IMR-90 (cell line): Measurements from ENCODE around the gene TDRD12. TPM values are rescaled to one million over a fixed set of nuclear protein-coding genes. Genes with fewer than 3 reads are reported as not detected.
"Not testable (repeated sequence)": the region's sequence is repeated elsewhere in the genome, so short reads cannot be mapped to it uniquely, and the experiment has no call there.

Experiments used
- ATAC-seq: fragments of 200-7000 bp; cut with Tn5 transposase; 2 replicates; pipeline ENCODE4 v1.9.1; 2020; ENCODE audit warnings: low read depth, mild to moderate bottlenecking, moderate library complexity
- BruUV-seq: library from RNA; stranded (reverse); fragments of 400-500 nt; replicated peaks from 2 replicates; lab custom pipeline; 2021; lab: Mats Ljungman, UMichigan
- CTCF ChIA-PET: fragments of 300-600 bp; formaldehyde crosslinking; extraction: SDS; loops from one replicate; lab custom pipeline; 2021; ENCODE audit warnings: antibody characterized with exemption; lab: Yijun Ruan, JAX
- POLR2A ChIA-PET: fragments of 300-600 bp; sonication (Branson Sonifier 250); formaldehyde crosslinking; loops from one replicate; lab custom pipeline; 2022; ENCODE audit warnings: antibody characterized with exemption; ENCODE audit not compliant: unreplicated experiment; lab: Charles Lee
- DNase-seq: peaks from one replicate; pipeline ENCODE4 v3.0.0; 2013
- H2AFZ ChIP-seq: replicated peaks from 2 replicates; pipeline ENCODE3; 2013; ENCODE audit warnings: low read length, mild to moderate bottlenecking; ENCODE audit not compliant: poor library complexity
- H2AK5ac ChIP-seq: 2 replicates; pipeline ENCODE4 v1.6.1; 2013; ENCODE audit warnings: low read depth, low read length, inconsistent platforms
- H2AK9ac ChIP-seq: replicated peaks from 2 replicates; pipeline ENCODE3; 2013; ENCODE audit warnings: mild to moderate bottlenecking, low read depth, low read length, moderate library complexity; ENCODE audit not compliant: poor library complexity
- H2BK120ac ChIP-seq: 2 replicates; pipeline ENCODE4 v1.6.1; 2013; ENCODE audit warnings: low read depth, low read length, inconsistent platforms
- H2BK15ac ChIP-seq: 3 replicates; pipeline ENCODE4 v1.6.1; 2013; ENCODE audit warnings: low read depth, low read length, inconsistent platforms
- H2BK20ac ChIP-seq: 2 replicates; pipeline ENCODE4 v1.6.1; 2013; ENCODE audit warnings: low read depth, mild to moderate bottlenecking, inconsistent platforms, low read length, moderate library complexity
- H2BK5ac ChIP-seq: 2 replicates; pipeline ENCODE4 v1.6.1; 2013; ENCODE audit warnings: mild to moderate bottlenecking, low read depth, low read length, inconsistent platforms; ENCODE audit not compliant: poor library complexity, severe bottlenecking
- H3K14ac ChIP-seq: replicated peaks from 2 replicates; pipeline ENCODE4 v1.6.1; 2013; ENCODE audit warnings: low read depth, low read length, inconsistent platforms
- H3K18ac ChIP-seq: 2 replicates; pipeline ENCODE4 v1.6.1; 2013; ENCODE audit warnings: low read depth, low read length, control low read depth
- H3K23ac ChIP-seq: 2 replicates; pipeline ENCODE4 v1.6.1; 2013; ENCODE audit warnings: low read depth, low read length, inconsistent platforms
- H3K27ac ChIP-seq: 2 replicates; pipeline ENCODE4 v1.5.1; 2013; ENCODE audit warnings: mild to moderate bottlenecking, control low read depth, low read length; ENCODE audit not compliant: insufficient read depth
- H3K27me3 ChIP-seq: 2 replicates; pipeline ENCODE4 v1.6.1; 2013; ENCODE audit warnings: low read length; ENCODE audit not compliant: control insufficient read depth, insufficient read depth
- H3K36me3 ChIP-seq: 2 replicates; pipeline ENCODE4 v1.6.1; 2013; ENCODE audit warnings: low read length, mixed read lengths; ENCODE audit not compliant: control insufficient read depth, insufficient read depth
- H3K4ac ChIP-seq: 2 replicates; pipeline ENCODE4 v1.6.1; 2013; ENCODE audit warnings: low read depth, low read length, inconsistent platforms
- H3K4me1 ChIP-seq: 2 replicates; pipeline ENCODE4 v1.6.1; 2013; ENCODE audit warnings: low read length, mixed read lengths; ENCODE audit not compliant: control insufficient read depth, insufficient read depth
- H3K4me2 ChIP-seq: 2 replicates; pipeline ENCODE4 v1.6.1; 2013; ENCODE audit warnings: low read depth, mild to moderate bottlenecking, control low read depth, low read length, moderate library complexity
- H3K4me3 ChIP-seq: 2 replicates; pipeline ENCODE4 v1.5.1; 2013; ENCODE audit warnings: low read depth, mild to moderate bottlenecking, control low read depth, low read length, moderate library complexity; ENCODE audit not compliant: insufficient read depth
- H3K56ac ChIP-seq: 2 replicates; pipeline ENCODE4 v1.6.1; 2013; ENCODE audit warnings: low read length, inconsistent platforms; ENCODE audit not compliant: insufficient read depth; ENCODE audit errors: extremely low read depth
- H3K79me1 ChIP-seq, 2 experiments: 2 replicates each; pipeline ENCODE4 v1.6.1; 2013; ENCODE audit warnings: low read length in 2 of 2, inconsistent platforms in 1 of 2, low read depth in 1 of 2
- H3K9ac ChIP-seq: 2 replicates; pipeline ENCODE4 v1.6.1; 2013; ENCODE audit warnings: low read depth, low read length, control low read depth
- H3K9me1 ChIP-seq: 2 replicates; pipeline ENCODE4 v1.6.1; 2013; ENCODE audit warnings: low read length, inconsistent platforms; ENCODE audit not compliant: insufficient read depth
- H3K9me3 ChIP-seq: 2 replicates; pipeline ENCODE4 v1.6.1; 2013; ENCODE audit warnings: low read length; ENCODE audit not compliant: control insufficient read depth, insufficient read depth
- H4K20me1 ChIP-seq: 2 replicates; pipeline ENCODE4 v1.6.1; 2013; ENCODE audit warnings: low read length, inconsistent platforms; ENCODE audit not compliant: insufficient read depth
- H4K5ac ChIP-seq: 2 replicates; pipeline ENCODE4 v1.6.1; 2013; ENCODE audit warnings: mild to moderate bottlenecking, low read depth, low read length, control low read depth
- H4K8ac ChIP-seq, 2 experiments: 2 replicates each; pipeline ENCODE4 v1.6.1; 2013; ENCODE audit warnings: low read depth in 2 of 2, low read length in 2 of 2, control low read depth in 1 of 2, inconsistent platforms in 1 of 2
- H4K91ac ChIP-seq: 2 replicates; pipeline ENCODE4 v1.6.1; 2013; ENCODE audit warnings: low read depth, low read length, inconsistent platforms; ENCODE audit not compliant: insufficient read depth
- WGBS, 2 experiments: methylation state at CpG; one replicate each; pipeline versions ENCODE4 v1.1.5 to v1.1.7; 2013; ENCODE audit warnings: missing lambda C conversion rate in 2 of 2; ENCODE audit not compliant: insufficient read length in 1 of 2; ENCODE audit errors: extremely low coverage in 2 of 2; 5-methylcytosine and 5-hydroxymethylcytosine counted together
- dilution Hi-C: fragments of 300-500 bp; cut with HindIII; formaldehyde crosslinking; loops from one replicate; pipeline ENCODE4 v1.14.3; 2018; ENCODE audit warnings: low sequenced_read_pairs; ENCODE audit not compliant: unreplicated experiment
- in situ Hi-C: fragments of 300-500 bp; cut with MboI; formaldehyde crosslinking; loops from 3 replicates; pipeline ENCODE4 v1.14.3; 2019; ENCODE audit warnings: low sequenced_read_pairs, inconsistent platforms, mixed read lengths
- intact Hi-C: fragments of 100-400 bp; cut with micrococcal nuclease; formaldehyde crosslinking; loops from 2 replicates; pipeline ENCODE4 v1.10.0; 2022
- polyA plus RNA-seq, 3 experiments: library from polyadenylated mRNA; depleted of rRNA; stranded (reverse); fragments of >200 nt; gene quantifications; 2 replicates each; pipeline ENCODE4 v1.2.3, GENCODE V29; 2012; ENCODE audit warnings: low replicate concordance in 1 of 3
- total RNA-seq: library from RNA; depleted of rRNA; stranded (reverse); fragments of >200 nt; gene quantifications from 2 replicates; pipeline ENCODE4 v1.2.3, GENCODE V29; 2012

TDRD12 gene
- total and polyA plus RNA-seq, 2 of the 4 experiments (the other 2 are of a cell fraction) = under 0.01 to 0.07 TPM

- H3K18ac ChIP-seq, H4K8ac ChIP-seq, H2BK120ac ChIP-seq, in situ Hi-C loops, dilution Hi-C loops, H4K5ac ChIP-seq, H3K4me2 ChIP-seq, H3K9me1 ChIP-seq, H4K20me1 ChIP-seq, H3K9me3 ChIP-seq, H2AK9ac ChIP-seq, H3K79me1 ChIP-seq, ATAC-seq, H3K36me3 ChIP-seq, intact Hi-C loops, H2AK5ac ChIP-seq, H3K56ac ChIP-seq, H3K14ac ChIP-seq, H2BK20ac ChIP-seq, H3K27me3 ChIP-seq, H3K4me3 ChIP-seq, H2BK15ac ChIP-seq, H2BK5ac ChIP-seq, H3K4ac ChIP-seq, H3K9ac ChIP-seq, H4K91ac ChIP-seq, H2AFZ ChIP-seq, H3K4me1 ChIP-seq, BruUV-seq, H3K27ac ChIP-seq, DNase-seq, H3K23ac ChIP-seq, CTCF ChIA-PET, POLR2A ChIA-PET: not testable (repeated sequence)
- no CpG with 5 or more reads among the region's 7 CpGs for WGBS, 2 experiments
Measured at GRCh38 chr19:32832825-32833224, 113.3 kb downstream of the TDRD12 start.

DNA sequence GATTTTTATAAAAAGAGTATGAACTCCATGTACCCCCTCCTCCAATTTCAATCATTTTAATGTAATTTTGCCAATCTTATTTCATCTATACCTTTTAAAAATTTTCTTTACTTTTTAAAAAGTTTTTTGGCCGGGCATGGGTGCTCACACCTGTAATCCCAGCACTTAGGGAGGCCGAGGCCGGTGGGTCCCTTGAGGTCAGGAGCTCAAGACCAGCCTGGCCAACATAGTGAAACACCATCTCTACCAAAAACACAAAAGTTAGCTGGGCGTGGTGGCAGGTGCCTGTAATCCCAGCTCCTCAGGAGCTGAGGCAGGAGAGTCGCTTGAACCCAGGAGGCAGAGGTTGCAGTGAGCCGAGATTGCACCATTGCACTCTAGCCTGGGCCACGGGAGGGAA, 113.8 kb downstream of the TDRD12 start:
- H3K4me3 ChIP-seq, BruUV-seq, H2BK15ac ChIP-seq, H3K9ac ChIP-seq, H2BK20ac ChIP-seq, H3K79me1 ChIP-seq, H3K23ac ChIP-seq, H3K9me1 ChIP-seq, DNase-seq, H3K9me3 ChIP-seq, H4K5ac ChIP-seq, H3K27ac ChIP-seq, H2BK120ac ChIP-seq, H3K36me3 ChIP-seq, H4K8ac ChIP-seq, H2AK9ac ChIP-seq, H3K14ac ChIP-seq, POLR2A ChIA-PET, dilution Hi-C loops, intact Hi-C loops, H3K56ac ChIP-seq, H4K20me1 ChIP-seq, H3K4me2 ChIP-seq, H4K91ac ChIP-seq, CTCF ChIA-PET, H2BK5ac ChIP-seq, H2AFZ ChIP-seq, H3K18ac ChIP-seq, ATAC-seq, in situ Hi-C loops, H3K4me1 ChIP-seq, H2AK5ac ChIP-seq, H3K4ac ChIP-seq, H3K27me3 ChIP-seq: not testable (repeated sequence)
- no CpG with 5 or more reads among the region's 7 CpGs for WGBS, 2 experiments
